Neuron (in vitro differentiated cells): ENCODE measurements around the gene NF1.
"Not testable (repeated sequence)": the region's sequence is repeated elsewhere in the genome, so short reads cannot be mapped to it uniquely, and the experiment has no call there.

Experiments
- H2AFZ ChIP-seq: one replicate; pipeline ENCODE4 v1.6.1; 2013; ENCODE audit warnings: low read depth, mild to moderate bottlenecking, inconsistent platforms, low read length, moderate library complexity
- H3K27me3 ChIP-seq: one replicate; pipeline ENCODE4 v1.6.1; 2013; ENCODE audit warnings: low read length; ENCODE audit not compliant: insufficient read depth
- H3K36me3 ChIP-seq: one replicate; pipeline ENCODE4 v1.6.1; 2013; ENCODE audit warnings: low read length; ENCODE audit not compliant: insufficient read depth
- H3K4me1 ChIP-seq: one replicate; pipeline ENCODE4 v1.6.1; 2013; ENCODE audit warnings: low read length; ENCODE audit not compliant: insufficient read depth
- H3K4me3 ChIP-seq: 2 replicates; pipeline ENCODE4 v1.5.1; 2013; ENCODE audit warnings: mild to moderate bottlenecking, low read length, moderate library complexity
- H3K9me3 ChIP-seq: one replicate; pipeline ENCODE4 v1.6.1; 2013; ENCODE audit warnings: low read length

Gene NF1

DNA sequence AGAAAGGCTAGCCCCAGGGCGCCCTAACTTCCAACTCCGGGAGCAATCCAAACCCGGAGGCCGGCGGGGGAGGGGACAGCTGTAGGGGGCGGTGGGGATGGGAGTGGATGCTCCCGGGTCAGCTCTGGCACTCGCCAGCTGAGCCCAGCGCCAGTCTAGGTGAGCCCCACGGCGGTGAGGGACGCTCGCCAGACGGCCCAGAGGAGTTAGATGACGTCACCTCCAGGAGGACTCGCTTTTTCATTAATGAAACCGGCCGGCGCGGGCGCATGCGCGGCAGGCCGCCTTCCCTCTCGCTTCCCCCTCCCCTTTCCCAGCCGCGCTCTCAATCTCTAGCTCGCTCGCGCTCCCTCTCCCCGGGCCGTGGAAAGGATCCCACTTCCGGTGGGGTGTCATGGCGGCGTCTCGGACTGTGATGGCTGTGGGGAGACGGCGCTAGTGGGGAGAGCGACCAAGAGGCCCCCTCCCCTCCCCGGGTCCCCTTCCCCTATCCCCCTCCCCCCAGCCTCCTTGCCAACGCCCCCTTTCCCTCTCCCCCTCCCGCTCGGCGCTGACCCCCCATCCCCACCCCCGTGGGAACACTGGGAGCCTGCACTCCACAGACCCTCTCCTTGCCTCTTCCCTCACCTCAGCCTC is at the start of gene NF1:
NF1 (plus strand) TSS at position 378 of the 636 bp plus-strand sequence. CDS start 333 bp downstream, outside the sequence.
- no peaks in the 10 kb centered on the region for H3K36me3 ChIP-seq
- peak within 1 kb of the TSS; percentile 91 for H3K4me3 ChIP-seq
- H3K9me3 ChIP-seq, result no peaks in the 10 kb centered on the region
- H3K4me1 ChIP-seq, result peaks cover 8% of the 10 kb centered on the region
- no peaks in the 10 kb centered on the region for H3K27me3 ChIP-seq
- peak within 1 kb of the TSS; percentile 81 for H2AFZ ChIP-seq

DNA sequence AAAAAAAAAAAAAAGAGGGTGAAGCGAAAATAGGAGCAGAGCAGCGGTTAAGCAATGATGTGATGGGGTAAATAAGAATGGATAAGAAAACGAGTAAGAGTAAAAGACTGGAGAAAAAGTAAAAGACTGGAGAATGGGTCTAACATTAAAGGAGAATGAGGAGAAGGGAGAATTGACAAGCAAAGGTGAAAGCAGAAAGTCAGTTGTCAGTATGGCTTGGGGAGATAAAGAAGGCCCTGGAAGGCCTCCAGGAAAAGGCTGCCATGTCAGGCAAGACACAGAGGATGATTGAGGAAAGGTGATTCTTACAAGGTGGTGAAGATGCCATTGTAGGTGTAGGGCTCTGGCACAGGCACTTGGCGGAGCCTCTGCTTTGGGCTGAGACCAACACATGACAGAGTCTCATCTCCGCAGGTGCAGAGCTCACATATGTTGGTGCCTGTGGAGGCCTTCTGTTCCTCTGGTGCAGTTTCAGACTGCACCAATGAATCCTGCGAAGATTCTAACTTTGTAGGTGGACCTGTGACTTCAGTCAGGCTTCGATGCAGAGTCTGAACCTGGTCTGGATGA is 47.8 kb upstream of the NF1 start:
- H3K4me1 ChIP-seq, H3K36me3 ChIP-seq, H3K9me3 ChIP-seq, H3K4me3 ChIP-seq, H3K27me3 ChIP-seq, H2AFZ ChIP-seq: not testable (repeated sequence)

- H3K27me3 ChIP-seq, result no peaks in the 10 kb centered on the region
- no peaks in the 10 kb centered on the region for H3K36me3 ChIP-seq
- no peaks in the 10 kb centered on the region for H3K9me3 ChIP-seq
- H3K4me3 ChIP-seq, result no peak overlapping the region
- no peak overlapping the region for H2AFZ ChIP-seq
- no peaks in the 10 kb centered on the region for H3K4me1 ChIP-seq
These were observed 46.6 kb upstream of the NF1 start for GRCh38 chr17:31048142-31048541.

GRCh38 chr17:31048780-31049179 is 46.0 kb upstream of the NF1 start:
- Histone ChIP-seq H3K9me3 (no peaks in the 10 kb centered on the region), H3K36me3 (no peaks in the 10 kb centered on the region), H3K4me1 (no peaks in the 10 kb centered on the region), H3K27me3 (no peaks in the 10 kb centered on the region), H2AFZ (no peak overlapping the region), H3K4me3 (no peak overlapping the region)

GRCh38 chr17:31050948-31051347 is 43.8 kb upstream of the NF1 start:
- H3K36me3 ChIP-seq, result no peaks in the 10 kb centered on the region
- no peak overlapping the region for H2AFZ ChIP-seq
- H3K27me3 ChIP-seq, result no peaks in the 10 kb centered on the region
- no peak overlapping the region for H3K4me3 ChIP-seq
- H3K4me1 ChIP-seq, result no peaks in the 10 kb centered on the region
- no peaks in the 10 kb centered on the region for H3K9me3 ChIP-seq

DNA sequence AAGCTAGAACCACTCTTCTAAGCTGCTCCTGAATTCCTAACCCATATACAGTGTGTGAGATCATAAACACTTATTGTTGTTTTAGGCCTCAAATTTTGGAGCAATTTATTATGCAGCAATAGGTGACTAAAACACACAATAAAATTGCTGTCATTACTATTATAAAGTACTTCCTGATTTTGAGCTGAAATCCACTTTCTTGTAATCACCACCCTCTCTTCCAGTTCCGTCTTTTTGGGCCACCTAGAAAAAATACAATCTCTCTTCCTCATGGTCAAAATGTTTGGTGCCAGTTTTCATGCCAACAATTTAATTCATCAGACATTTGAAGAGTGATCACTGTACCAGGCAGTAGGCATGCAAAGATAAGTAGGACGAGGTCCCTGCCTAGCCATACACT is 43.3 kb upstream of the NF1 start:
- no peak overlapping the region for H3K4me3 ChIP-seq

GRCh38 chr17:31052187-31052889 is 42.4 kb upstream of the NF1 start:
- no peaks in the 10 kb centered on the region for H3K27me3 ChIP-seq
- no peaks in the 10 kb centered on the region for H3K36me3 ChIP-seq
- H3K4me1 ChIP-seq, result no peaks in the 10 kb centered on the region
- no peak overlapping the region for H3K4me3 ChIP-seq
- H3K9me3 ChIP-seq, result no peaks in the 10 kb centered on the region
- H2AFZ ChIP-seq, result no peak overlapping the region

More for the DNA sequence above, 43.3 kb upstream of the NF1 start:
- H2AFZ ChIP-seq, result no peak overlapping the region
- H3K36me3 ChIP-seq, result no peaks in the 10 kb centered on the region
- H3K27me3 ChIP-seq, result no peaks in the 10 kb centered on the region
- no peaks in the 10 kb centered on the region for H3K4me1 ChIP-seq
- H3K9me3 ChIP-seq, result no peaks in the 10 kb centered on the region

GRCh38 chr17:31053071-31053470 is 41.7 kb upstream of the NF1 start:
- no peak overlapping the region for H2AFZ ChIP-seq
- H3K4me3 ChIP-seq, result no peak overlapping the region
- H3K36me3 ChIP-seq, result no peaks in the 10 kb centered on the region
- H3K9me3 ChIP-seq, result no peaks in the 10 kb centered on the region
- H3K27me3 ChIP-seq, result no peaks in the 10 kb centered on the region
- H3K4me1 ChIP-seq, result no peaks in the 10 kb centered on the region

GRCh38 chr17:31054761-31055160 is 40.0 kb upstream of the NF1 start:
- Histone ChIP-seq H3K4me1 (no peaks in the 10 kb centered on the region), H3K4me3 (no peak overlapping the region), H3K36me3 (no peaks in the 10 kb centered on the region), H3K27me3 (no peaks in the 10 kb centered on the region), H3K9me3 (no peaks in the 10 kb centered on the region), H2AFZ (no peak overlapping the region)

- H3K4me3 ChIP-seq, result no peak overlapping the region
- no peaks in the 10 kb centered on the region for H3K9me3 ChIP-seq
- H3K4me1 ChIP-seq, result no peaks in the 10 kb centered on the region
- no peaks in the 10 kb centered on the region for H3K27me3 ChIP-seq
- no peaks in the 10 kb centered on the region for H3K36me3 ChIP-seq
- no peak overlapping the region for H2AFZ ChIP-seq
These were observed 35.8 kb upstream of the NF1 start for GRCh38 chr17:31058976-31059375.

DNA sequence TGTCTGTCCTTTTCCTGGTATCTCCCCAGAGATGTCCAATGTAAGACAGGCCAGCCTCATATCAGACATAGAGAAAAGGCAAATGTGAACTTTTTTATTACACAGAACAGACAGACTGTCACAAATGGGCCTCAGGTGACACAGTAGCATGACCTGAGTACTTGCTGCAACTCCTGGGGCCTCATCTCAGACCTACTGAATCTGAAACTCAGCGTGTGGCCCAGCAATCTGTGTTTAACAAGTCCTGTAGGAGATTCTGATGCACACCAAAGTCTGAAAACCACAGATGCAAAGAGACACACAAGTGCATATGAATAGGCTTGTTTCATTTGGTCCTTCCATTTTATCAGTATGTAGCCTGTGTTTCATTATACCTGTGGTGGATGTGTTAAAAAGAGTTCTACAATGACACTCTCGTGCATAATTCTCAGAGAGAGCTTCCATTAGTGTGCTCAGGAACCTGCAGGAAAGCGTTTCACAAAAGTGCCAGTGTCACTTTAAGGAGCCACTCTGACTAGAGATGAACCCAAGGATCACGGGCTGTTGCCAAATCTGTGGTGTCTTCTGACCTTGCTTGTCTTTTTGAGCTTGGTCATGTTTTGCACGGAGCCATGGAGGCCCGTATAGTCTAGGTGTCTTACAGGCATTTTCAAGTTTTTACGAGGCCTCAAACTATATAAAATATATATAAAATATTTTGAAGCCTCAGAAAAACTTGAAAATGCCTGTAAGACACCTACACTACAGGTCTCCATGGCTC is 33.8 kb upstream of the NF1 start:
- Histone ChIP-seq H3K36me3 (no peaks in the 10 kb centered on the region), H3K9me3 (no peaks in the 10 kb centered on the region), H3K4me3 (no peak overlapping the region), H2AFZ (no peak overlapping the region), H3K27me3 (peaks cover 6% of the 10 kb centered on the region), H3K4me1 (no peaks in the 10 kb centered on the region)

DNA sequence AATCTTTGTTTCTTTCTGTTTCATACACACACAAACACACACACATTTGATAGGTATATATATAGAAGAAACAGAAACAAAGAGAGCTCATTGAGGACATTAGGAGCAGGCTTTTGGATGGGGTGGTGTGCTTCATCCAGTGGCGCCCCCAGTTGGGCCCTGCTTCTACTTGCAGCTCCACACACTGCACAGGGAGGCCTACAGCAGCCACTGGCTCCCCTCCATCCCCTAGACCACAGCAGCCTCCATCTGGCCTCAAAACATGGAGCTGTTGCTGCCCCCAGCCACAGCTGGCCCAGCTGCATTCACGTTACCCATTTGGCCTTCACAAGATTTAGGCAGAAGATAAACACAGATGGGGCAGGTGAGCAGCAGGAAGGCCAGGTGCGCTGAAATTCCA is 33.1 kb upstream of the NF1 start:
- H3K4me3 ChIP-seq, result no peak overlapping the region
- H3K36me3 ChIP-seq, result no peaks in the 10 kb centered on the region
- no peaks in the 10 kb centered on the region for H3K4me1 ChIP-seq
- peaks cover 6% of the 10 kb centered on the region for H3K27me3 ChIP-seq
- H3K9me3 ChIP-seq, result no peaks in the 10 kb centered on the region
- H2AFZ ChIP-seq, result no peak overlapping the region

GRCh38 chr17:31062346-31062745 is 32.4 kb upstream of the NF1 start:
- Histone ChIP-seq H2AFZ (no peak overlapping the region), H3K4me1 (no peaks in the 10 kb centered on the region), H3K4me3 (no peak overlapping the region), H3K27me3 (peaks cover 6% of the 10 kb centered on the region), H3K36me3 (no peaks in the 10 kb centered on the region), H3K9me3 (no peaks in the 10 kb centered on the region)
